ENCODE measurements around the gene LSR.

DNA sequence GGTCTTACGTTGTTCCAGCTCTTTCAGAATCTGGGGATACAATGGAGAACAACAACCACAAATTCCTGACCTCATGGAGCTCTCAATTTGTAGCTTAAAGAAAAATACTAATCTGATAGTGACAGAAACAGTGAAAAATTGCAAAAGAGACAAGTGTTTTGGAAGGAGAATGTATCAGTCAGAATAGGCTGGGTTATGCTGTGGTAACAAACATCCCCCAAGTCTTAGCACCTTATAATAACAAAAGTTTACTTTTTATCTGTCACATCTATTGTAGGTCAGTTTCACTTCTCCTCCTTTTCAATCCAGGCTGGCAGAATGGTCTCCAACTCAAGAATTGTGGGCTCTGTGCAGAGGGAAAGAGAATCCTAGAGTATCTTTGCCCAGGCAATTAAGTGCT, 29.8 kb upstream of the LSR start:
- TF ChIP-seq, protein P1, sequence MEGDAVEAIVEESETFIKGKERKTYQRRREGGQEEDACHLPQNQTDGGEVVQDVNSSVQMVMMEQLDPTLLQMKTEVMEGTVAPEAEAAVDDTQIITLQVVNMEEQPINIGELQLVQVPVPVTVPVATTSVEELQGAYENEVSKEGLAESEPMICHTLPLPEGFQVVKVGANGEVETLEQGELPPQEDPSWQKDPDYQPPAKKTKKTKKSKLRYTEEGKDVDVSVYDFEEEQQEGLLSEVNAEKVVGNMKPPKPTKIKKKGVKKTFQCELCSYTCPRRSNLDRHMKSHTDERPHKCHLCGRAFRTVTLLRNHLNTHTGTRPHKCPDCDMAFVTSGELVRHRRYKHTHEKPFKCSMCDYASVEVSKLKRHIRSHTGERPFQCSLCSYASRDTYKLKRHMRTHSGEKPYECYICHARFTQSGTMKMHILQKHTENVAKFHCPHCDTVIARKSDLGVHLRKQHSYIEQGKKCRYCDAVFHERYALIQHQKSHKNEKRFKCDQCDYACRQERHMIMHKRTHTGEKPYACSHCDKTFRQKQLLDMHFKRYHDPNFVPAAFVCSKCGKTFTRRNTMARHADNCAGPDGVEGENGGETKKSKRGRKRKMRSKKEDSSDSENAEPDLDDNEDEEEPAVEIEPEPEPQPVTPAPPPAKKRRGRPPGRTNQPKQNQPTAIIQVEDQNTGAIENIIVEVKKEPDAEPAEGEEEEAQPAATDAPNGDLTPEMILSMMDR (IDR thresholded peaks at IDR 0.05) = no peak
- no peak for TF ChIP-seq POLR2A (IDR thresholded peaks at IDR 0.05)
